ENCODE measurements around the gene HNF1A. TPM values are rescaled to one million over a fixed set of nuclear protein-coding genes. Genes with fewer than 3 reads are reported as not detected.
A peak's percentile ranks its signal among the peaks of the same experiment; 100 is the strongest.

The HNF1A gene
- polyA plus RNA-seq, 3 donors = 0.03 TPM; not detected in 2

DNA sequence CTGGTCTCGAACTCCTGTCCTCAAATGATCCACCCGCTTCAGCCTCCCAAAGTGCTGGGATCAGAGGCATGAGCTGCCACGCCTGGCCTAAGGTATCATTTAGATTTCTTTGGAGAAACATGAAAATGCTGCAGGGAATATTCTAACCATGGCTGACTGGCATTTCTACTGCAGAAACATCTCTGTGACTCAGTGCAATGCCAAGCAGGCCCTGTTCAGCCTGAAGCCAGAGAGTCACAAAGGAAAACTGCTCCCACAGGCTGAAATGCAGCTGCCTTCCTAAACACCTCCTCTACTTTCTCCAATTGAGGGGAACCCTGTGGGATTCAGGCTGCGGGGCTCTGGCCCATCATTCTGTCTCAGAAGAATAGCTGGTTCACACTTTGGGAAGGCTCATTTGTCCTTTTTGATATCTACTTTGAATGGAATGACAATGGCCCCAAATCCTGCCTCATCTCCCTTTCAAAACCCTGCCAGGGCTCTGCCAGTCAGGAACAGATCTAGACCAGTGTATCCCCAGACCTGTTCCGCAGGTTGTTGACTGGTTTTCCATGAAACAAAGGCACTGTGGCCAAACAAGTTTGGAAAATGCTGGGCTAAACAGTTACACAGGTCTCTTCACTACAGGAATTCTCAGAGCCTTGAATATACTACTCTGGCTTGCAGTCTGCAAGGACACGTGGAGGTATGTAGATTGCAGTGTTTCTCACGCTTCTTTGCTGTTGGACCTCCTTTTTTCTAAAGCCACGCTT is 30.2 kb downstream of the HNF1A start:
- Mint-ChIP-seq H3K36me3 (peaks cover 68 to 83% of the 10 kb centered on the region in 2 donors), H3K27ac (peak overlapping the region in 1 of 7 donors; percentile 67), H3K4me1 (no peaks in the 10 kb centered on the region), H3K4me3 (no peak overlapping the region), H3K9me3 (no peaks in the 10 kb centered on the region), H3K27me3 (ENCODE audit: low read depth in 3 of 3) (peaks cover 0 to 2% (median 2%) of the 10 kb centered on the region in 3 donors)
- H3K4me1 ChIP-seq (ENCODE audit: control insufficient read depth in 1 of 2, insufficient read depth in 2 of 2, low read length in 2 of 2) = no peaks in the 10 kb centered on the region
- H3K4me3 ChIP-seq (replicated peaks in 1 of 3; ENCODE audit: low read depth in 2 of 3, low read length in 3 of 3) = no peak overlapping the region
- no peaks in the 10 kb centered on the region for H3K79me2 ChIP-seq (ENCODE audit: insufficient read depth, low read length)
- intact Hi-C loops (cut with micrococcal nuclease) = loop anchor here (5.0 to 10.0 kb wide), 3 partner anchors 49 to 226 kb away; no protein-coding TSS in a partner anchor
- no peak for DNase-seq
- no peak overlapping the region for H3K27ac ChIP-seq (ENCODE audit: low read depth in 1 of 2, low read length in 2 of 2)
- H3K9me3 ChIP-seq (replicated peaks in 1 of 2; ENCODE audit: control insufficient read depth in 1 of 2, insufficient read depth in 1 of 2, low read length in 2 of 2) = no peaks in the 10 kb centered on the region
- H2AFZ ChIP-seq (ENCODE audit: insufficient read depth, low read depth, low read length, poor library complexity, severe bottlenecking) = no peak overlapping the region
- no peak for TF ChIP-seq CTCF (IDR thresholded peaks at IDR 0.05)
- H4K20me1 ChIP-seq (ENCODE audit: insufficient read depth, low read length) = no peaks in the 10 kb centered on the region
- H3K9ac ChIP-seq (ENCODE audit: insufficient read depth, low read length, poor library complexity, severe bottlenecking) = no peak overlapping the region
- peaks cover 53 to 78% of the 10 kb centered on the region in 2 donors for H3K36me3 ChIP-seq (replicated peaks in 1 of 2; ENCODE audit: control insufficient read depth in 1 of 2, insufficient read depth in 2 of 2, low read length in 2 of 2)
- H3K27me3 ChIP-seq (ENCODE audit: control insufficient read depth in 2 of 2, insufficient read depth in 2 of 2, low read length in 2 of 2) = no peaks in the 10 kb centered on the region
- WGBS (ENCODE audit: insufficient coverage) = 100% methylated on average over 8 of the region's 8 CpGs
- no peak overlapping the region for H3K4me2 ChIP-seq (replicated peaks; ENCODE audit: extremely low read depth, low read length, poor library complexity, severe bottlenecking)

GRCh38 chr12:121009741-121010140 is 31.4 kb downstream of the HNF1A start:
- Histone ChIP-seq H3K36me3 (replicated peaks in 1 of 2; ENCODE audit: control insufficient read depth in 1 of 2, insufficient read depth in 2 of 2, low read length in 2 of 2) (peaks cover 41 to 66% of the 10 kb centered on the region in 2 donors), H3K9me3 (replicated peaks in 1 of 2; ENCODE audit: control insufficient read depth in 1 of 2, insufficient read depth in 1 of 2, low read length in 2 of 2) (no peaks in the 10 kb centered on the region), H3K27me3 (ENCODE audit: control insufficient read depth in 2 of 2, insufficient read depth in 2 of 2, low read length in 2 of 2) (no peaks in the 10 kb centered on the region), H3K27ac (ENCODE audit: low read depth in 1 of 2, low read length in 2 of 2) (no peak overlapping the region), H3K4me3 (replicated peaks in 1 of 3; ENCODE audit: low read depth in 2 of 3, low read length in 3 of 3) (no peak overlapping the region), H3K4me2 (replicated peaks; ENCODE audit: extremely low read depth, low read length, poor library complexity, severe bottlenecking) (no peak overlapping the region), H3K9ac (ENCODE audit: insufficient read depth, low read length, poor library complexity, severe bottlenecking) (no peak overlapping the region), H3K4me1 (ENCODE audit: control insufficient read depth in 1 of 2, insufficient read depth in 2 of 2, low read length in 2 of 2) (no peaks in the 10 kb centered on the region), H2AFZ (ENCODE audit: insufficient read depth, low read depth, low read length, poor library complexity, severe bottlenecking) (no peak overlapping the region), H3K79me2 (ENCODE audit: insufficient read depth, low read length) (no peaks in the 10 kb centered on the region), H4K20me1 (ENCODE audit: insufficient read depth, low read length) (no peaks in the 10 kb centered on the region)
- intact Hi-C loops (cut with micrococcal nuclease) = loop anchor here (5.0 to 10.0 kb wide), 4 partner anchors 38 to 225 kb away; no protein-coding TSS in a partner anchor
- peak overlapping the region in 2 of 7 donors; percentile 7 to 38 for H3K27ac Mint-ChIP-seq
- no peak overlapping the region for H3K4me3 Mint-ChIP-seq
- 88% methylated on average over 6 of the region's 10 CpGs for WGBS (ENCODE audit: insufficient coverage)
- no peaks in the 10 kb centered on the region for H3K4me1 Mint-ChIP-seq
- TF ChIP-seq CTCF (IDR thresholded peaks at IDR 0.05) = no peak
- H3K27me3 Mint-ChIP-seq (ENCODE audit: low read depth in 3 of 3) = peaks cover 0 to 2% (median 0%) of the 10 kb centered on the region in 3 donors
- no peak for DNase-seq
- peaks cover 55 to 71% of the 10 kb centered on the region in 2 donors for H3K36me3 Mint-ChIP-seq
- H3K9me3 Mint-ChIP-seq = no peaks in the 10 kb centered on the region

Data from CD14-positive monocyte (primary cell).